Gastroesophageal sphincter (tissue), 3 donors: ENCODE results near the gene AK1.

ENCODE experiments used
- CTCF ChIP-seq, 4 experiments: fragments of 200-600 bp in 2 of 4; fragments of 450-650 bp in 2 of 4; sonication (generic) in 1 of 4; IDR thresholded peaks; one replicate each; pipeline ENCODE4 v1.5.1; 2017 to 2019; ENCODE audit warnings: antibody characterized with exemption in 4 of 4, mild to moderate bottlenecking in 2 of 4, moderate library complexity in 2 of 4
- POLR2A ChIP-seq, 2 donors: fragments of 450-650 bp; IDR thresholded peaks; one replicate each; pipeline ENCODE4 v1.6.1; 2017; ENCODE audit warnings: antibody characterized with exemption in 2 of 2, mild to moderate bottlenecking in 2 of 2, moderate library complexity in 1 of 2
- POLR2AphosphoS5 ChIP-seq: sonication (generic); formaldehyde crosslinking; IDR thresholded peaks from one replicate; pipeline ENCODE4 v1.6.1; 2017; ENCODE audit warnings: antibody characterized with exemption

GRCh38 chr9:127885508-127886281, 8.2 kb upstream of the AK1 start:
- TF ChIP-seq CTCF (IDR thresholded peaks at IDR 0.05), result no peak
- no peak for TF ChIP-seq POLR2AphosphoS5
- no peak for TF ChIP-seq POLR2A (IDR thresholded peaks at IDR 0.05)
